GM19240 (cell line): Measurements from ENCODE around the gene JMJD6.

Source experiments
- DNase-seq: peaks from one replicate; pipeline ENCODE4 v3.0.0; 2011; ENCODE audit warnings: low spot score; ENCODE audit not compliant: insufficient read length

The JMJD6 gene

DNA sequence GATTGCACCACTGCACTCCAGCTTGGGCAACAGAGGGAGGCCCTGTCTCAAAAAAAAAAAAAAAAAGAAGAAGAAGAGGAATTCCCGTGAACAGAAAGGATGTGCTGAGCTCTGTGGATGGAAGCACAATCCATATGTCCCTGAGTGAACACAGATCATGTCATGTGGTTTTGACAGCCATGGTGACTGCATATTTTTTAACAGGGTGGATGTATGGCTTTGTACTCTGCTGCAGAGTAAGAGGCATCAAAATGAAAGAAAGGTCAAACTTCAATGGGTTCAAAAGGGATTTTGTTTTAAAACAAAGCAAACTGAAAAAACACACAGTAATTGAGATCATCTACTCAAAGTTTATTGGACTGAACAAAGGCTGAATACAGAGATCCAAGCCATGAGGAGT is 47.2 kb downstream of the JMJD6 start:
- DNase-seq = no peak

DNA sequence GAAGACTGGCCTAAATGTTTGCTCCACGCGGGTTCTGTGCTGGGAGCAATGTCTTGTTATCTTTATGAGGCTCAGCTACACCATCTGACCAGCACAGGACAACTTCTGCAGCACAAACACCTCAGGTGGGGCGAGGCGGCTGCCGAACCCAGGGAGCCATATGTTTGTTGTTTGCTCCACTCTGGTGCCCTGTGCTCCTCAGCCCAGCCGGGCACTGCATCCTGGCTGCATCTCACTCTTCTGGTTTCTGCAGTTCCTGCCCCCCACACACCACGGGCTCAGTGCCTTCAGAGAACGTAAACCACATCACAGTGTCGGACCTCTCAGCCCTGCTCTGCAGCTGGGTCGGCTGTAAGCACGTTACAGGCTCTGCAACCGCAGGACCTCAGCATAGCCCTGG is 48.1 kb downstream of the JMJD6 start:
- no peak for DNase-seq

DNA sequence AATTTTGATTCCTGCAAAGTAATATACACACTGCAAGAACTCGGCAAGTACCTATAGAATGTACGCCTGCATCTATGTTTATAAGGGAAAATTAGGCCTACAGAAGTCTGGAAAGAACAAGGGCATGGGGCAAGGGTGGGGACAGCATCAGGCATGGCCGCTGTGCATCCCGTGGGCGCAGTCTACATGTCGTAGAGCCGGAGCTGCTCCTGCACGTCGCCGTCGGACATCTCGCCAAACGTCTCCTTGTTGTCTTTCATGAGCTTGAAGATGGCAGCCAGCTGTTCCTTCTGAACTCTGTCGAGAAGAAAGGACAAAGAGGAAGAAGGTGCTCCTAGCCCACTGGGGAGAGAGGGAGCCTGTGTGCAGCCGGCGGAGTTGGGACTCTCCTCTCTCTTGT is 49.0 kb downstream of the JMJD6 start:
- no peak for DNase-seq

DNA sequence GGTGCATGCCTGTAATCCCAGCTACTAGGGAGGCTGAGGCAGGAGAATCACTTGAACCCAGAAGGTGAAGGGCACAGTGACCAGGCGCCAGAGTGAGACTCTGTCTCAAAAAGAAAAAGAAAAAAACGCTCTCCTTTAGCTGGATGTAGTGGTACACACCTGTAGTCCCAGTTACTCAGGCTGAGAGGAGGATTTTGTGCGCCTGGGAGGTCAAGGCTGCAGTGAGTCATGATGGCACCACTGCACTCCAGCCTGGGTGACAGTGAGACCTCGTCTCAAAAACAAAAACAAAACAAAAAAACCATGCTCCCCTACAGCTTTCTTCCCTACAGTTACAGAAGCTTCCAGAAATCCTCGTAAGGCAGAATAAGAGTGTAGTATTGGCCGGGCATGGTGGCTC is 49.8 kb downstream of the JMJD6 start:
- DNase-seq = no peak

DNA sequence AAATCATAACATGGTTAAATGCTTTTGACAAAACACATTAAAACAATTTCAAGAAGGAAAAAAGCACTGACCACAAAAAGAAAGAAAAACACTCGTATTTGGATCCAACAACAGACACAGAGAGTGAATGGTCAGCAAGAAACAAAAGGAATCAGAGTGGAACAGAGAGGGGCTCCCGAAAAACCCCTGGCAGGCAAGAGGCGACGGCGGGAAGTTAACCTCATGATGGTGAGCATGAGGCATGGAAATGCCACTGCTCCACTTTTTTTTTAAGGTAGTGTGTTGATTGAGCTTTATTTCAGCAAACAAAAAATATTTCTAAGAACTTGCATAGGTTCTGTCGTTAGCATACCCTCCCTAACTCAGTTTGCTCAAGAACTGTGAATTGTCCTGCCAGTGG is 50.8 kb downstream of the JMJD6 start:
- no peak for DNase-seq

DNA sequence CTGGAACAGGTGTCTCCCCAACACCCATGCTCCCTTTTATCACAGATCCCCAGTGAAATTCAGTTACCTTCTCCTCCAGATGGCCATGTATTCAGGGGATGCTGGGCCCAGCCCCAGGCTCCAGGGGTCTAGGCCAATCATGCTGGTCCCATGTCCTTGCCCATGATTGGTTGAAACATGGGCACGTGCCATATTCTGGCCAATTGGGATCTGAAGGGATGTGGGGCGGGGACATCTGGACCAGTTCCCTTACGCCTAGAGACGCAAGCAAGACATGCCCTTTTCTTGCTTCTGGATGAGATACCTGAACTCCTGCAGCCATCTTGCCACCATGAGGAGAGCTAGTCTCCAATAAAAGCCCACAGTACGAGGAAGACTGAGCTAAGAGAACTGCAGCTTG is 51.8 kb downstream of the JMJD6 start:
- DNase-seq = no peak

DNA sequence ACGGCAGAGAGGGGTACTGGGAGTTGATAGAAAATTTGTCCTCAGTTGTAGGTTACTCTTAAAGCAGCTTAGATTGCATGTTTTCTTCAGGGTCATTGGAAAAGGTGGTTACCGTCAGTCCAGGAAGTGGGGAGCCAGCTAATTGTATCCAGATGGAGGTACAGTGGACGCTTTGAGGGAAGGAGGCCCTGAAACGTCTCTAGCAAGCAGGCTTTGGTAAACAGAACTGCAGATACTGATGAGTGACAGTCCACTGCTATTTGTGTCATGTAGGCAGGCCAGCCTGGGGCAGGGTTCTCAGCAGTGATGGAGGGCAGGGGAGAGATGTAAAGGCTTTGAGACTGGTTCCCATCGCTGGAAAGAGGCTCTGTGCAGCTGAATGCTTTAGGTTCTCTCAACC is 52.7 kb downstream of the JMJD6 start:
- no peak for DNase-seq

DNA sequence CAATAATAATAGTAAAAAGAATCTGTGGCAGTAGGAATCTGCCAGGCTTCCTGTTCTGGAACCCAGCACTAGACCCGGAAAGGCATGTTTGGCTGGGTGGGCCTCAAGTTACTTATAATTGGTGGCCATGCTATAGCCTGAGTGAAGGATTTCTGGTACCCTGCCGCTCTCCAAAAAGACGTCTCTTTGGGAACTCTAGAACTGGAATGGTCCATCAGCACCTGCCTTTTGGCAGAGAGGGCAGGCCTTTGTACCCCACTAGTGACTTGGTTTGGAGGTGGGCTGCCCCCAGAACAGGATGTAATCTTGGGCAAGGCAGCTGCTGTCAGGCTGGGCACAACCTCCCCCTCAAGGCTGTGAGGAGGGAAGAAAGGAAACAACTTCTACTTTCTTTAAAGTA is 53.5 kb downstream of the JMJD6 start:
- DNase-seq = no peak

DNA sequence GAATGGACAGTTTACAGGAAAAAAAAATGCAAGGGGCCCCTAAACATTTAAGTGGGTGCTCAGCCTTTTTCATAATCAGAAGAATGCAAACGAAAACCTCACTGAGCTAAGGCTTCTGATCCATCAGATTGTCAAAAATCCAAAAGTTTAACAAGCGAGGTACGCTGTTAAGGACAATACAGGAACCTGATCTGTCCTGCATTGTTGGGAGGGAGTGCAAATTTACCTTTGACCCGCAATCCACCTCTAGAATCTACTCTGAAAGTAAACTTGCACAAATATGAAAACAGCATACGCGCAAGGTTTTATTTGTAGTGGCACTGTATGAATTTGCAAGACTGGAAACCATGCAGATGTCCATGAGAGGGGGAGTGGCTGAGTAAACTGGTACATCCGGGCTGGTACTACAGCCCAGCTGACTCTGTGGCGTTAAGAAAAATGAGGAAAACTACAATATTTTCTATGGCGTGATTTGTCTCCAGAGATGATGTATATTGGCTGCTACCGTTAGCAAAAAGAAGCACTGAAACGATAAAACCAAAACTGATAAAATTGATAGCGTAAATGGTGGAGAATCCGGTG is 54.0 kb downstream of the JMJD6 start:
- DNase-seq = no peak

DNA sequence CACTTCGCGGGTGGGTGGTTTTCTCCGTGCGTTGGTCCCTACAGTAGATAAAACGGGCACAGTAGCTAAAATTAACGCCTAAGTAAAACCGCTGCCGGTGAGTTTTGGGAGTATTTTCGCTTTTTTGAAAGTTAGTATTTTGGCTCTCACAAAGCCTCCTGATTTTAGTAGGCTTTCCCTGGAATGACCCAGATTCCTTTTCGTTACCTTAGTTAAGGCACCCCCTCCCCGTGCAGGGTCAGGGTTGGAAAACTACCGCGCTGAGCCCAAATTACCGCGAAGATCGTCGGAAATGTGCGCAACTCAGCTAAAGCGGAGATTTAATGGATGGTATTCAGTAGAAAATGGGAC is 54.5 kb downstream of the JMJD6 start:
- DNase-seq = no peak

DNA sequence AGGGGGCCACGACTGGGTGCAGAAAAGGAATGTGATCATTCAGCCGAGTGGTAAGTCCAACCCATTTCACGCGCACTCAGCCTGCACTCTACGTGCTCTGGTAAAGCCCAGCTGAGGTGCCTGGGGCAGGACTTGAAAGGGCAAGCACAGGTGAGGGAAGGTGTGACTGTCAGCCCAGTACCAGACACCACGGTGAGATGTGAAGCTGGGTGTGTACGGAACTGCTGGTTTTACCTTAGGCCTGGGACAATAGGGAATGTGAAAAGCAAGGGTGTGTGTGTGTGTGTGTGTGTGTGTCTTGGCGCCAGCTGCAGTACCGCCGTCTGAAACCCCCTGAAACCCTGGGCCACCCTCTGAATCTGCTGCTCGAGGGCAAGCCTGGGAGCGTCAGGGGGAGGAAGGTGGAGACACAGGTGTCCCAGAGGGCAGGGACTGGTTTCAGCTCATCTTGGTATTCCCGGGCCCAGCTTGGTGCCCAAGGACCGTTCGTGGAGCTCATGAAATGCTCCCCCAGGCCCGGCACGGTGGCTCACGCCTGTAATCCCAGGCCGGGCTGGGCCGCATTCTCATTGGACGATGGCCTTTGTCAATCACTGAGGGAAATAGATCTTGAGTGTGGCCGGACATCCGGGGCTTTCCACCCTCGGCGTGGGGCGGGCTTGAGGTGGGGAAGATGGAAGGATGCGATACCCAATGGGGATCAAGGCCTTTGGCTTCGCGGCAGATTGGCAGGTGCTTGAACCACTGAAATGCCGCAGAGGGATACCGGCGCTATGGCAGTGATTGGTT is 55.1 kb downstream of the JMJD6 start:
- peak; percentile 99 for DNase-seq

DNA sequence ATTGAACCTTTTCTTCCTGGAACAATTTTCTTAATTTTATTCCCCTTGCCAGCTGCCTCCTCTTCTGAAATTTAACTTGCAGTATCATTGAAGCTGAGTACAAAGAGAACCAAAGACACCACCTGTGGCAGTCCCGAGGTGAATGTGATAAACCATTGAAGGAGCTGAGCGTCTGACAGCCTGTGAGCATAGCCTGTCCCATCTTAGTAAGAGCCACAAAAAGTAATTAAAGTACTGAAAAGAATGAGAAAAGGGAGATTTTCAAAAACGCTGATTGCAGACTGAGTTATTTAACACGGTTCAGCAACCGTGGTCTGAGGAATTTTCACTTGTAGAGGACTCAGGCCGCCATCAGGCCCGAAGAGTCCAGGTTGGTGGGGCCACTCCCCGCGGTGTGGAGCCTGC is 55.7 kb downstream of the JMJD6 start:
- no peak for DNase-seq

DNA sequence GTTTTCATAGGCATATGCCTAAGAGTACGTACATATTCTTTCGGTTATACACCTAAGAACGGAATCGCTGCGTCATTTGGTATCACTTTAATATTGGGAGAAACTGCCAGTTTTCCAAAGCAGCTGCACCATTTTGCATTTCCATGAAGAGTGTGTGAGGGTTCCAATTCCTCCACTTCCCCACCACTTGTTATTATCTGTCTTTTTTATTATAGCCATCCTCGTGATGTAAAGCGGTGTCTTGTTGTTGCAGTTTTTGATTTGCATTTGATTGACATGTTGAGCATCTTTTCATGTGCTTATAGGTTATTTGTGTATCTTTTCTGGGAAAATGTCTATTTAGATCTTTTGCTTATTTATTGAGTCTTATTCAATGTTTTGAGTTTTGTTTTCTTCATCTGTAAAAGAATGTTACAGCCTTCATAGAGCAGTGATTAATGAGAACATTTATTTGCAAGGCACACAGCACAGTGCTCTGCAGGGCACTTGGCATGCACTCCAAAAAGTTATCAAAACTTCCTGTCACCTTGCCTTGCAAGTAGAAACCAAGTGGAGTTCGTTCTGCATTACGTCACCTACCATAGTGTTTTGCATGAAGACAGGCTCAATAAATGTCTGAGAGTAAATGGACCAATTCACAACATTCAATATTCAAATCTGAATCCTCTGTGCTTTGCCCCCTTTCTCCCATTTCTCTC is 56.2 kb downstream of the JMJD6 start:
- no peak for DNase-seq
